Measurements from ENCODE around the gene IFNA13.

The IFNA13 gene

GRCh38 chr9:21333226-21333625 is 34.6 kb downstream of the IFNA13 start:
- TF ChIP-seq YY1 (tag by site-specific recombination; IDR thresholded peaks at IDR 0.05) (no peak), SETDB1 (IDR thresholded peaks at IDR 0.05; ENCODE audit: insufficient read length, low read length) (peak; percentile 22)
- Histone ChIP-seq H3K9me3 (ENCODE audit: control insufficient read depth, insufficient read depth, low read depth, low read length) (no peaks in the 10 kb centered on the region), H3K4me1 (ENCODE audit: control insufficient read depth, insufficient read depth, low read length) (peaks cover 15% of the 10 kb centered on the region), H3K4me3 (ENCODE audit: low read depth, low read length) (no peak overlapping the region; the same call in 1 of the 2 replicates), H3K27ac (ENCODE audit: extremely low read depth, low read depth, low read length) (no peak overlapping the region), H3K36me3 (ENCODE audit: control insufficient read depth in 2 of 2, insufficient read depth in 1 of 2, low read length in 2 of 2) (peaks cover 6 to 18% of the 10 kb centered on the region in 2 experiments)
- POLR2A ChIA-PET = interaction anchor here (1.4 kb wide), 1 partner anchor 12 kb away, joined by 3 read pairs; no protein-coding TSS in a partner anchor
- CTCF ChIA-PET = interaction anchor here (1.1 to 4.4 kb wide), 7 partner anchors 9 to 133 kb away, joined by 3 to 19 read pairs (median 4); no protein-coding TSS in a partner anchor

DNA sequence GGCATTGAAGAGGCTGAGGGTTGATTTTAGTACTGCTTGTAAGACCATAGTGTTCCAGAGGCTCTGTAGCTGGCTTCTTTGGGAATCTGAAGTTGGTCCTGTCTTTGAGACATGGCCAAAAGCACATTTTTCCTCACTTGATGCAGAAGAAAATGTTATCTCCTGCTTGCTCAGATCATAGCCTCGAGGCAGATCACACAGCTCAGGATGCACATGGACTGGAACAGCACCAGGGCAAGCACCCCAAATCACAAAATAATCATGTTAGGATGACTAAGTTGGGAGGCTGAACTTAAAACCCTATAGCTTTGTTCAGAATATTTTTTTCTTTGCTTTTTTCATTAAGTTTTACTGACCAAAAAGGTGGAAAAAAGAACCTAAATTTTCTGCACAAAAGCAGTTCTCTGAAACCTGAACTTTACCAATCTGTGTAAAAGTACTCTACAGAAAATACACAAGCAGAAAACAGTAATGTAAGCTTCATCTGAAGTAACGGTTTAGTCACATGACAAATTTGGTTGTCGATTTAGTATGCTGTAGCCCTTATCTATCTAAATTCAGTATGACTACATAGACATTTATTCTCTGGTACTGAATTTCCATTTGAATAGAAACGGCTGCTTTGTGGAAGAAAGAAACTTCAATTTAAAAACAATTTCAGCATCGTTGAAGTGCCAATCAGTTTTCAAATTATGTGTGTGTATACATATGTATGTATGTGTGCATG is 36.0 kb downstream of the IFNA13 start:
- no peak for TF ChIP-seq ZNF19 (tag by site-specific recombination; IDR thresholded peaks at IDR 0.05; ENCODE audit: low read depth)
- TF ChIP-seq ZBTB21 (tag by site-specific recombination; IDR thresholded peaks at IDR 0.05) = no peak
- no peak for TF ChIP-seq PRDM2 (tag by site-specific recombination; IDR thresholded peaks at IDR 0.05; ENCODE audit: borderline replicate concordance)
- TF ChIP-seq ZNF626 (tag by site-specific recombination; IDR thresholded peaks at IDR 0.05) = no peak
- no peak for TF ChIP-seq ZNF391 (tag by site-specific recombination; IDR thresholded peaks at IDR 0.05; ENCODE audit: borderline replicate concordance, low read depth)
- no peak for TF ChIP-seq ZNF221 (tag by site-specific recombination; IDR thresholded peaks at IDR 0.05; ENCODE audit: borderline replicate concordance)
- TF ChIP-seq ZNF423 (tag by site-specific recombination; IDR thresholded peaks at IDR 0.05) = no peak
- no peak for TF ChIP-seq ZBTB7A (tag by site-specific recombination; IDR thresholded peaks at IDR 0.05; ENCODE audit: low read depth)
- TF ChIP-seq ZBTB8A (tag by site-specific recombination; IDR thresholded peaks at IDR 0.05) = no peak
- TF ChIP-seq GLIS1 (tag by site-specific recombination; IDR thresholded peaks at IDR 0.05) = no peak
- Histone ChIP-seq H3K27ac (ENCODE audit: extremely low read depth, low read depth, low read length) (no peak overlapping the region), H3K4me1 (ENCODE audit: control insufficient read depth, insufficient read depth, low read length) (peaks cover 15% of the 10 kb centered on the region), H3K9me3 (ENCODE audit: control insufficient read depth, insufficient read depth, low read depth, low read length) (no peaks in the 10 kb centered on the region), H3K4me3 (ENCODE audit: low read depth, low read length) (no peak overlapping the region), H3K36me3 (ENCODE audit: control insufficient read depth in 2 of 2, insufficient read depth in 1 of 2, low read length in 2 of 2) (peaks cover 6 to 18% of the 10 kb centered on the region in 2 experiments)
- POLR2A ChIA-PET = no interaction called here
- CTCF ChIA-PET = interaction anchor here (0.7 to 4.4 kb wide), 6 partner anchors 12 to 119 kb away, joined by 3 to 19 read pairs (median 4); no protein-coding TSS in a partner anchor

DNA sequence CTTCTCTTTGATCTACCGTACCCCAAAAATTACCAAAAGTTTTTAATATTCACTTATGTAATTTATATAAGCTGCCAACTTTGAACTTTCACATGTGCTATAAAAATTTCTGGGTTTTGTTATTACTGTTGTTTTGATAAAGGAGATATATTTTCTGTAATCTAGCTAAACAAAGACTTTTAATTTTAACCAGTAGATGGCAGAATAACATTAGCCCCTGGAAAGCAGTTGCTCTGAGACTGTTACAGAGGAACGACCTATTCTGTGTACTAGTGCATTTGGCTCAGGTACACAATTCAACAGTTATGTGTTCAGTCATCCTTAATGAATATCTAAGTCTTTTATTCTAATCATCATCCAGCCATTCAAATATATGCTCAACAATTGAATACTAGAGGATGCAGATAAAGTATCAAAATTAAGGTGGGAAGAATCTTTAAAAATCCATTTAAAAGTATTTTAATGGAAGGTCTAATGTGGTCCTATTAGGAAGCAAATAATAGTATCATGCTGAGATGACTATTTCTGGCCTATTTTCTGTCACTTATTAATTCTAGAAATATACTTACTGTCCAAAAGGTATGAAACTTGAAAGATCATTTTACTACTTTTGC is 41.2 kb downstream of the IFNA13 start:
- Histone ChIP-seq H3K36me3 (ENCODE audit: control insufficient read depth in 2 of 2, insufficient read depth in 1 of 2, low read length in 2 of 2) (peaks cover 3 to 31% of the 10 kb centered on the region in 2 experiments), H3K27ac (ENCODE audit: extremely low read depth, low read depth, low read length) (no peak overlapping the region), H3K4me3 (ENCODE audit: low read depth, low read length) (no peak overlapping the region), H3K4me1 (ENCODE audit: control insufficient read depth, insufficient read depth, low read length) (peaks cover 1% of the 10 kb centered on the region; the same call in 1 of the 2 replicates), H3K9me3 (ENCODE audit: control insufficient read depth, insufficient read depth, low read depth, low read length) (no peaks in the 10 kb centered on the region)
- ChIA-PET CTCF (interaction anchor here (0.6 to 6.1 kb wide), 41 partner anchors 8 to 1772 kb away, joined by 3 to 64 read pairs (median 4); no protein-coding TSS in a partner anchor), POLR2A (interaction anchor here (0.9 to 1.1 kb wide), 2 partner anchors 8 to 9 kb away, joined by 4 read pairs; partner anchors contain the start of gene KLHL9)
- TF ChIP-seq SCRT2 (tag by site-specific recombination; IDR thresholded peaks at IDR 0.05) = peak; percentile 45; the same call in 1 of the 2 replicates
- no peak for TF ChIP-seq ZNF555 (tag by site-specific recombination; conservative IDR thresholded peaks at IDR 0.05)
- TF ChIP-seq OVOL3 (tag by site-specific recombination; IDR thresholded peaks at IDR 0.05) = no peak
- peak; percentile 68 for TF ChIP-seq ZNF654 (tag by site-specific recombination; IDR thresholded peaks at IDR 0.05; ENCODE audit: low read depth)
- no peak for TF ChIP-seq ZNF560 (tag by site-specific recombination; IDR thresholded peaks at IDR 0.05; ENCODE audit: borderline replicate concordance)
- TF ChIP-seq ZNF791 (tag by site-specific recombination; IDR thresholded peaks at IDR 0.05) = no peak
- TF ChIP-seq, protein P1, sequence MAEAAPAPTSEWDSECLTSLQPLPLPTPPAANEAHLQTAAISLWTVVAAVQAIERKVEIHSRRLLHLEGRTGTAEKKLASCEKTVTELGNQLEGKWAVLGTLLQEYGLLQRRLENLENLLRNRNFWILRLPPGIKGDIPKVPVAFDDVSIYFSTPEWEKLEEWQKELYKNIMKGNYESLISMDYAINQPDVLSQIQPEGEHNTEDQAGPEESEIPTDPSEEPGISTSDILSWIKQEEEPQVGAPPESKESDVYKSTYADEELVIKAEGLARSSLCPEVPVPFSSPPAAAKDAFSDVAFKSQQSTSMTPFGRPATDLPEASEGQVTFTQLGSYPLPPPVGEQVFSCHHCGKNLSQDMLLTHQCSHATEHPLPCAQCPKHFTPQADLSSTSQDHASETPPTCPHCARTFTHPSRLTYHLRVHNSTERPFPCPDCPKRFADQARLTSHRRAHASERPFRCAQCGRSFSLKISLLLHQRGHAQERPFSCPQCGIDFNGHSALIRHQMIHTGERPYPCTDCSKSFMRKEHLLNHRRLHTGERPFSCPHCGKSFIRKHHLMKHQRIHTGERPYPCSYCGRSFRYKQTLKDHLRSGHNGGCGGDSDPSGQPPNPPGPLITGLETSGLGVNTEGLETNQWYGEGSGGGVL (tag by site-specific recombination; IDR thresholded peaks at IDR 0.05) = no peak
